GM20431 (cell line): ENCODE measurements around the gene SERPINE3.

ENCODE experiments used
- in situ Hi-C: fragments of 300-500 bp; cut with MseI, MboI; formaldehyde crosslinking; loops from one replicate; pipeline ENCODE4 v1.15.0; 2020; ENCODE audit warnings: low sequenced_read_pairs; ENCODE audit not compliant: unreplicated experiment

Gene SERPINE3

DNA sequence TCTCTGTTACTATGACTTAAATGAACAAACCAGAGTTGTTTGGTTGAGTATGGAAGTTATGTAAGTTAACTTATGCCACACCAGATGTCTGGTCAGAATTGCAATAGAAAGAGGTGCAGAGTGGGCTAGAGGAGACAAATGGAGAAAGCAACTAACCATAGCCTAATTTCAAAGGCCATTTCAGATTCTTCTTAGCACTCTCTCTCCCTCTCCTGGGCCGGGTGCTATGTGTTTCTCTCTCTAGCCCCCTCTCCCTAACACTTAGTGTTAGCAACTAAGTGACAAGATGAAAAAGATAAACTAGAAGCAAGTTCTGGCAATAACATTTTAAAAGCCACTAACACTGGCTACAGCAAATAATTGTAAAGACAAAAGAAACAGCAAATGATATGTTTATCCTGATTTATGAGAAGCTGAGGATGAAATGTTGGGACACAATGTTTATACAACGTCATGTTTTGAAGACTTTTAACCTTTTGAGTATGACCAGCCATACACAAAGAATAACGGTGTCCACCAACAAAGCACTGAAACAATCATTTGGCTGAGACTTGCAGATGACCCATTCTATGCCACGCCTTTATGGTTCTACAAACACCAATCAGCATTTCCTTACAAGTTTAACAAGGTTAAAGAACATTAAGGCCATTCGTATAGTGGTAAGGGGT, 18.6 kb downstream of the SERPINE3 start:
- in situ Hi-C loops = no loop called here

DNA sequence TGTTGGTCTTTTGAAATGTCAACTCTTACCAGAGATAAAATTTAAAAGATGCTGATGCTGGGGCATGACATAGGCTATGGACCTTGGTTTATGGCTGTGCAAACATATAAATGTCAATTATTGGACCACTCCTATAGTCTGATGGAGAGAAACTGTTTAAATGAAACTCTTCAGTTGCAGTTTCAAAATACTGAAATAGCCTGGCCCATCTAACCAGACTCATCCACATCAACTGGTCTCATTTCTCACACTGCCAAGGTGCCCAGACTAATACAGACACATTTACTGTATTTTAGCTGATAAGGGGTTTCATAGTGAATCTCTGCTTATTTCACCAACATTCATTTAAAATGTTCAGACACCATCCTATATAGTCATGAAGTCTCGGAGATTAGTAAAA, 19.9 kb downstream of the SERPINE3 start:
- in situ Hi-C loops = no loop called here

DNA sequence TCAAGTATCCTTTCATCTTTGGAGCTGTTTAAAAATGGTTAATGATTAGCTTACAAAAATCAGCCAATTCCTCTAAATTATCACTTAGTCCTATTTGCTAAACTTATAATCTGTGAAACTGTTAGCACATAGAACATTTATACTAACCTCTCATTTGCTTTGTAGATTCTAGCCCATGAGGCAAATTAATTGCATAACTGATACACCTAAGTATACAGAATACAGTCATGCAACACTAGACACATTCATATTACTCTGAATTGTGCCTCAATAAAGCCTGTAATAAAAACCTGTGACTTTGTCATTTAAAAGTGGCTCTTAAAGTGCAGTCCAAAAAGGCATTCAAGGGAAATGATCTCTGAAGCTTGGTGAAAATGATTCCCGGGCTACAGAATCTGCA, 21.0 kb downstream of the SERPINE3 start:
- in situ Hi-C loops = no loop called here

DNA sequence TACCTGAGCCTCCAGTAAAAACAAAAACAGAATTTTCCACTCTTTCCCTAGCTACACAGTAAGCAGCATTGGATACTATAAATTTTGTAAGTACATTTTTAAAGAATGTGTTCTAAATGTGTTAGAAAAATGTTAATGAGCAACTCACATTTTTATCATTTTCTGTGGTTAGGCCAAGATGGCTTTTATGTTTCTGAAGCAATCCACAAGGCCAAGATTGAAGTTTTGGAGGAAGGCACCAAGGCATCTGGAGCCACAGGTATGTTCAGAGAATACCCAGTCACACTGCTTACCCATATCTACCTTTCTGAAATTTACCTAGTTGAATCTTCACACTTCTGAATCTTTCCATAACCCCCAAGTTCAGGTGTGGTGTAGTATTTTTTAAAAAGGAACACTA, 21.6 kb downstream of the SERPINE3 start:
- in situ Hi-C loops = no loop called here

DNA sequence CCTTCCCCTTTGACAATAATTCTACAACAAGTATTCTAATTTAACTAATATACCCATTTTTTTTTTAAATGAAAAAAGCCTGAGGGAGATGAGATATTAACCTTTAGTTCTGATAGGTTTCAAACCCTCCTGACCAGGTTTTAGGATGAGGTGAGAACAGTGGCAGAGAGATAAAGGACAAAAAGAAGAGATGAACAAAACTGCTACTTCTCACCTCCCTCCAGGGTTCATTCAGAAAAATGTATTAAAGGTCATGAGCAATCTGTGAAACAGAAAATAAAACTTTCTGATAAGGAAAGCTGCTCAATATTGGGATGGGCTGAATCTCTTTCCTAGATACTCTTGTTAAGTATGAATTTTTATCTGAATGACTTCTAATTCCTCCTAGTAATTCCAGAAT, 24.1 kb downstream of the SERPINE3 start:
- in situ Hi-C loops = no loop called here

DNA sequence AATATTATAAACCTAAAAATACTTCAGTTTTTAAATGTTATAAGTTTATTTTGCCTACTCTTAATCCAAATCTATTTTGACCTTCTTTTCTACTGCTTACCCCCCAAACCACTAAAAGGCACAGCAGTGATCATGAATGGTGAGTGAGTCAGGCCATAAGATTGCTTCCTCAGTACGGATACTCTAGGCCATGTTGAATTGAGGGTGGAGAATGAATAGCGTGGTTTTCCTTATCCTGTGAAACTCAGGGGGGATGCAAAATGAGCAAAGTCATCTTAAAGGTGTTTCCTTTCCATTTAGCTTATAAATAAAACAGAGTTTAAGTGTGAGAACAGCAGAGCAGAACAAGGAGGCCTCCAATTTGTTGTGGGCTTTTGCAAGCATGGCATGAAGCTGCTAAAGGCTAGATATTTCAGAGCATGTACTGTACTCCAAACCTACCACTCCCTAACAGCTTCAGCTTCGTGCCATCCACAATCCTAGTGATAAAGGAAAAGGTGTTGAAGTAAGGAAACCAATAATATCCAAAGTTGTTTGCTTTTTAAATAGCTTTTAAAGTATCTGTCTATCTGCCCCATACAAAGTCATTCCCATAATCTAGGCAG, 25.0 kb downstream of the SERPINE3 start:
- in situ Hi-C loops = no loop called here

GRCh38 chr13:51370116-51370515, 30.6 kb downstream of the SERPINE3 start:
- in situ Hi-C loops = no loop called here

- in situ Hi-C loops = no loop called here
These were observed 31.3 kb downstream of the SERPINE3 start for GRCh38 chr13:51370811-51371210.

GRCh38 chr13:51371768-51372399, 32.4 kb downstream of the SERPINE3 start:
- in situ Hi-C loops = no loop called here

DNA sequence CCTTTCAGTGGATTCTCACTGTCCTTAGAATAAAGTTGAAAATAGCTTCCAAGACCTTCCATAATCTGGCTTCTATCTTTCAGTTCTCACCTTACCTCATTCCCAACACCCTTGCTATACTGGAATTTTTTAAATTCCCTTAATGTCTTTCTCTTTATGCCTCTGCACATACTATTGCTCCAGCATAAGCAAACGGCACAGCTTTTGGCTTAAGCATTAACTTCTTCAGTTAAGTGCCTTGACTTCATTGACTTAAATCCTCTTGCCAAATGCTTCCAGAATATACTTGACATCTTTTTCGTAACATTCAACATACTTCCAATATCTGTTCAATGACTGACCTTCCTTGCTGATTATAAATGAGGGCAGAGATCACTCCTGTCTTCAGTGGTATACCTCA, 34.0 kb downstream of the SERPINE3 start:
- in situ Hi-C loops = no loop called here

GRCh38 chr13:51380269-51380668, 40.8 kb downstream of the SERPINE3 start:
- in situ Hi-C loops = no loop called here

- in situ Hi-C loops = no loop called here
These were observed 45.6 kb downstream of the SERPINE3 start for GRCh38 chr13:51385114-51385513.

DNA sequence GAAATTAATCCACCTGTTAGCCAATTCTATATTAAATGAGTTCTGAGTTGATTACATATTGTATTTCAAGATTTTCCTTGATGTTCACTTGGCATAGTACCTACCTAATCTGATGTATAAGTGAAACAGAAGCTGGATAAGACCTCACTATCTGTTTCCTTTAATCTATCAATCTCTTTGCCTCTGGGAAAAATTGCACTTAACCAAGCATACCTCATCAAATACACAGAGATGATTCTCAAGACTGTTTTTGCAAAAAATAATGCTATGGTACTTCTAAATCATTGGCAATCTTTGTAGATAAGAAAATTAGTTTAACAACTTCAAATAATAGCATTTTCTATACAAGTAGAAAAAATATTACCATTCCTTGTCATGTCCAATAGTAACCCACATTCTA, 55.2 kb downstream of the SERPINE3 start:
- in situ Hi-C loops = no loop called here

DNA sequence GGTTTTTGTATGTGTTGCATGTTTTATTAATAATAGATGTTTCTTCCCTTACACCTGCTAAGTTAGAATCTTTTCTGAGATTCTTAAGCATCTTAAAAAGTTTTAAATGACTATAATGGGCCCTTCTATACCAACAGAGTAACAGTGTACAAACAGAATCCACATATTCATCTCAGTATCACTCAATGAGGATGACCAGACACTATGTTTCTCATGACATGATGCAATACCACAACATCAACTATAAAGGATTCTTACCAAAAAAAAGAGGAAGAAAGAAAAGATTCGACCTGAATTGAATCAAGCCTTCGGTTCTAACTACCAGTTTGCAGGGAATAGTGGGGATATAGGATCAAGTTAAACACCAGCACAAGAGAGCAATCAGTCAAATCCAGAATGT, 56.9 kb downstream of the SERPINE3 start:
- in situ Hi-C loops = no loop called here

GRCh38 chr13:51397262-51397941, 57.9 kb downstream of the SERPINE3 start:
- in situ Hi-C loops = no loop called here

DNA sequence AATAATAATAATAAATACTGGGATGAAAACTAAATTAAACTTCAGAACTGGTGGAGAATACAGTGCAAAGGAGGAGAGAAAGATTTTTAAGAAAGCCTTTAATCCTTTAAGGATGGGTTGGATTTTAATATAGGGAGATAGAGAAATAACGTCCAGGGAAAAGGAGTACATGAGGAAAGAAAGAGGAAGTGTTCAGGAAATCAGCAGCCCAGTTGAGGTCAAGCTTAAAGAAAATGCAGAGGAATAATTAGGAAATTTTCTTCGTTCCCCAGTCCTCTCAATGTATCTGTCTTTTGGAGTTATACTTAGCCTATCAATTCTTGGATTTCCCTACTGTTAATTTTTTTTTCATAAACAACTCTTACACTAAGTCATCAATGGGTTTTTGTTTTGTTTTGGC, 65.7 kb downstream of the SERPINE3 start:
- in situ Hi-C loops = no loop called here

GRCh38 chr13:51412431-51412830, 72.9 kb downstream of the SERPINE3 start:
- in situ Hi-C loops = no loop called here
